GM12878 (cell line): ENCODE data around the gene P2RX2. TPM values are rescaled to one million over a fixed set of nuclear protein-coding genes. Genes with fewer than 3 reads are reported as not detected.

Experiments
- ATAC-seq: fragments of 200-7000 bp; cut with Tn5 transposase; 3 replicates; pipeline ENCODE4 v1.9.1; 2020; ENCODE audit warnings: mild to moderate bottlenecking, moderate library complexity
- BruUV-seq: library from RNA; stranded (reverse); fragments of 400-500 nt; replicated peaks from 2 replicates; lab custom pipeline; 2021; lab: Mats Ljungman, UMichigan
- CTCF ChIA-PET: fragments of 300-600 bp; sonication (Branson Sonifier 250); formaldehyde crosslinking; extraction: SDS; loops from one replicate; lab custom pipeline; 2021; ENCODE audit warnings: inconsistent platforms; lab: Yijun Ruan, JAX
- POLR2A ChIA-PET: fragments of 350-600 bp; formaldehyde crosslinking; extraction: SDS; loops from one replicate; lab custom pipeline; 2021; ENCODE audit warnings: inconsistent platforms; lab: Charles Lee
- RAD21 ChIA-PET: fragments of 300-600 bp; sonication (Branson Sonifier 250); formaldehyde crosslinking; loops from one replicate; lab custom pipeline; 2023; ENCODE audit warnings: antibody characterized with exemption; ENCODE audit not compliant: unreplicated experiment; lab: Charles Lee
- SMC1A ChIA-PET: fragments of 300-600 bp; sonication (Branson Sonifier 250); formaldehyde crosslinking; loops from one replicate; lab custom pipeline; 2023; ENCODE audit not compliant: unreplicated experiment, uncharacterized antibody; lab: Charles Lee
- DNase-seq: peaks from one replicate; pipeline ENCODE4 v3.0.0-alpha.2; 2011; ENCODE audit warnings: low read depth, low spot score
- FAIRE-seq: peaks from 3 replicates; lab custom pipeline; 2011; peaks lifted over from hg19 to GRCh38; lab: Jason Lieb, UNC
- H2AFZ ChIP-seq: 2 replicates; pipeline ENCODE4 v1.6.0; 2011; ENCODE audit warnings: low read depth, low read length, control low read depth; ENCODE audit not compliant: control insufficient read depth
- H3K27ac ChIP-seq: 2 replicates; pipeline ENCODE4 v1.5.1; 2011; ENCODE audit warnings: control low read depth; ENCODE audit not compliant: control insufficient read depth, insufficient read depth
- H3K27me3 ChIP-seq, 2 experiments: replicated peaks in 1 of 2; 2 replicates each; pipeline versions ENCODE4 v1.6.0 to v1.6.1; 2011; ENCODE audit warnings: low read length in 1 of 2; ENCODE audit not compliant: control insufficient read depth in 2 of 2, insufficient read depth in 2 of 2
- H3K36me3 ChIP-seq, 2 experiments: 2 replicates each; pipeline ENCODE4 v1.5.1; 2011; ENCODE audit warnings: low read length in 1 of 2; ENCODE audit not compliant: control insufficient read depth in 2 of 2, insufficient read depth in 2 of 2
- H3K4me1 ChIP-seq: 2 replicates; pipeline ENCODE4 v1.6.1; 2011; ENCODE audit warnings: mild to moderate bottlenecking, low read length, moderate library complexity, mixed read lengths; ENCODE audit not compliant: control insufficient read depth, insufficient read depth
- H3K4me2 ChIP-seq: 2 replicates; pipeline ENCODE4 v1.6.0; 2011; ENCODE audit warnings: control low read depth; ENCODE audit not compliant: control insufficient read depth, insufficient read depth
- H3K4me3 ChIP-seq: fragments of 200-600 bp; sonication (generic); 2 replicates; pipeline ENCODE4 v1.5.1; 2016
- H3K79me2 ChIP-seq: 2 replicates; pipeline ENCODE4 v1.6.0; 2011; ENCODE audit warnings: low read length; ENCODE audit not compliant: control insufficient read depth, insufficient read depth
- H3K9ac ChIP-seq: 2 replicates; pipeline ENCODE4 v1.8.0; 2011; ENCODE audit warnings: low read length, control low read depth, mixed read lengths; ENCODE audit not compliant: control insufficient read depth, insufficient read depth
- H3K9me3 ChIP-seq: replicated peaks from 3 replicates; pipeline ENCODE4 v1.5.1; 2011; ENCODE audit warnings: mild to moderate bottlenecking, low read length; ENCODE audit not compliant: control insufficient read depth, insufficient read depth
- H4K20me1 ChIP-seq: 2 replicates; pipeline ENCODE4 v1.6.0; 2011; ENCODE audit not compliant: control insufficient read depth, insufficient read depth
- ATF7 ChIP-seq: fragments of 450-650 bp; IDR thresholded peaks from 2 replicates; pipeline ENCODE4 v1.6.1; 2016; ENCODE audit warnings: low read depth, mild to moderate bottlenecking
- BMI1 ChIP-seq: fragments of 450-650 bp; IDR thresholded peaks from 2 replicates; pipeline ENCODE4 v1.6.1; 2016; ENCODE audit warnings: mild to moderate bottlenecking, moderate library complexity, borderline replicate concordance
- GABPA ChIP-seq: IDR thresholded peaks from 2 replicates; pipeline ENCODE4 v1.6.1; 2014; ENCODE audit warnings: antibody characterized with exemption, low read depth, mild to moderate bottlenecking, inconsistent platforms
- POLR2A ChIP-seq: IDR thresholded peaks from 2 replicates; pipeline ENCODE4 v1.6.1; 2011; ENCODE audit warnings: low read depth, mild to moderate bottlenecking, low read length
- SUPT20H ChIP-seq: IDR thresholded peaks from 2 replicates; pipeline ENCODE4 v1.6.1; 2011; ENCODE audit warnings: low read depth, mild to moderate bottlenecking, low read length, moderate library complexity, borderline replicate concordance; ENCODE audit not compliant: control insufficient read depth
- WGBS: methylation state at CpG from one replicate; pipeline ENCODE4 v1.1.6; 2016; ENCODE audit warnings: low lambda C conversion rate; ENCODE audit not compliant: insufficient replicate concordance, insufficient coverage; ENCODE audit errors: missing lambda C conversion rate; 5-methylcytosine and 5-hydroxymethylcytosine counted together
- in situ Hi-C: fragments of 300-500 bp; cut with MboI; formaldehyde crosslinking; loops from 9 replicates; pipeline ENCODE4 v1.14.3; 2018; ENCODE audit warnings: mixed read lengths
- intact Hi-C: fragments of 100-400 bp; cut with micrococcal nuclease; formaldehyde crosslinking; loops from one replicate; pipeline ENCODE4 v1.14.2; 2022; ENCODE audit not compliant: unreplicated experiment
- polyA plus RNA-seq, 11 experiments: library from polyadenylated mRNA; depleted of rRNA in 4 of 11; unstranded in 6 of 11; stranded (reverse) in 5 of 11; fragments of >200 nt; fragmentation: Nextera tagmentation in 4 of 11; fragmentation: Illumina TruSeq in 1 of 11; extraction: Ambion mirVana in 4 of 11; extraction: Trizol in 1 of 11; gene quantifications; 1 replicate in 1 of 11; 2 replicates in 10 of 11; pipeline versions ENCODE4 v1.2.1 to v1.2.3, GENCODE V29; 2011 to 2016; ENCODE audit warnings: inconsistent platforms in 2 of 11, missing spikeins in 2 of 11, low read depth in 1 of 11
- total RNA-seq, 4 experiments: library from RNA; depleted of rRNA in 3 of 4; stranded (reverse); fragments of >200 nt in 3 of 4; fragmentation: Illumina TruSeq in 1 of 4; extraction: Trizol in 1 of 4; gene quantifications; 2 replicates each; pipeline versions ENCODE4 v1.2.1 to v1.2.3, GENCODE V29; 2013 to 2021
- TF ChIP-seq, protein P1 (sequence below): fragments of 450-650 bp; conservative IDR thresholded peaks from 2 replicates; pipeline ENCODE4 v1.6.1; 2017; ENCODE audit warnings: mild to moderate bottlenecking, moderate library complexity
- TF ChIP-seq, protein P2 (sequence below): fragments of 450-650 bp; IDR thresholded peaks from 2 replicates; pipeline ENCODE4 v1.6.1; 2017; ENCODE audit warnings: mild to moderate bottlenecking, low read depth, inconsistent platforms; ENCODE audit not compliant: poor library complexity, severe bottlenecking
- TF ChIP-seq, protein P3 (sequence below): fragments of 450-650 bp; IDR thresholded peaks from 2 replicates; pipeline ENCODE4 v1.6.1; 2016; ENCODE audit warnings: mild to moderate bottlenecking

Gene P2RX2
- total and polyA plus RNA-seq, 10 of the 15 experiments (the other 5 are each of a cell fraction or from before 2014, with no cell fraction given), result not detected

DNA sequence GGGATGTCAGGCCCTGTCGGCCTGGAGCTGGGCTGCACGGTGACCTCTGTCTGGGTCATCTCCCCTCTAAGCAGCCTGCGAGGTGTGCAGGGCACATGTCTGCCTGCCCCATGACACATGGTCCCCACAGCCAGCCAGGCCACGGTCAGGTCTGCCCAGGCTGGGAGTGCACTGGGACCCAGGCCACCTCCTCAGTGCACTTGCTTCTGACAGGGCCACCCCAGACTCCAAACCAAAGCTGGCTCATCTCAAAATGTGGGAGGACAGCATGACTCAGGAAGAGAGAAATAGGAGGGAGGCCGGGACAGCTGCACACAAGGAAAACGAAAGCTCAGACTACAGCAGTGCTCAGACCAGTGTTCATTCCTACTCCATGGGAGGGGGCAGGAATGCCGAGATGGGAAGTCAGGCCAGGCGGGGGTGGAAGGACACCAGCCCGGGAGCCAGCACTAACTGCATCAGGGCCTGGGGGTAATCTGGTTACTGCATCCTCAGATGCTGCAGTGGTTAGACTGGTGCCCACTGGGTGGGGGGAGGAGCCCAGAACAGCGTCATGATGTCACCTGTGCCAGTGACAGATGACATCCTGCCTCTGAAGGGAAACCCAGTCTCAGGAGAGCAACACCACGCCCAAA is 4.0 kb downstream of the P2RX2 start:
- RAD21 ChIA-PET, result no interaction called here

More for the DNA sequence above, 4.0 kb downstream of the P2RX2 start:
- no peaks in the 10 kb centered on the region for H3K79me2 ChIP-seq
- ChIA-PET POLR2A (no interaction called here), SMC1A (no interaction called here), CTCF (no interaction called here)
- TF ChIP-seq, protein P1, sequence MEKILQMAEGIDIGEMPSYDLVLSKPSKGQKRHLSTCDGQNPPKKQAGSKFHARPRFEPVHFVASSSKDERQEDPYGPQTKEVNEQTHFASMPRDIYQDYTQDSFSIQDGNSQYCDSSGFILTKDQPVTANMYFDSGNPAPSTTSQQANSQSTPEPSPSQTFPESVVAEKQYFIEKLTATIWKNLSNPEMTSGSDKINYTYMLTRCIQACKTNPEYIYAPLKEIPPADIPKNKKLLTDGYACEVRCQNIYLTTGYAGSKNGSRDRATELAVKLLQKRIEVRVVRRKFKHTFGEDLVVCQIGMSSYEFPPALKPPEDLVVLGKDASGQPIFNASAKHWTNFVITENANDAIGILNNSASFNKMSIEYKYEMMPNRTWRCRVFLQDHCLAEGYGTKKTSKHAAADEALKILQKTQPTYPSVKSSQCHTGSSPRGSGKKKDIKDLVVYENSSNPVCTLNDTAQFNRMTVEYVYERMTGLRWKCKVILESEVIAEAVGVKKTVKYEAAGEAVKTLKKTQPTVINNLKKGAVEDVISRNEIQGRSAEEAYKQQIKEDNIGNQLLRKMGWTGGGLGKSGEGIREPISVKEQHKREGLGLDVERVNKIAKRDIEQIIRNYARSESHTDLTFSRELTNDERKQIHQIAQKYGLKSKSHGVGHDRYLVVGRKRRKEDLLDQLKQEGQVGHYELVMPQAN, result no peak
- TF ChIP-seq POLR2A (peak; percentile 47; the same call in 1 of the 2 replicates), ATF7 (no peak), SUPT20H (no peak), GABPA (no peak), BMI1 (no peak)
- TF ChIP-seq, protein P2, sequence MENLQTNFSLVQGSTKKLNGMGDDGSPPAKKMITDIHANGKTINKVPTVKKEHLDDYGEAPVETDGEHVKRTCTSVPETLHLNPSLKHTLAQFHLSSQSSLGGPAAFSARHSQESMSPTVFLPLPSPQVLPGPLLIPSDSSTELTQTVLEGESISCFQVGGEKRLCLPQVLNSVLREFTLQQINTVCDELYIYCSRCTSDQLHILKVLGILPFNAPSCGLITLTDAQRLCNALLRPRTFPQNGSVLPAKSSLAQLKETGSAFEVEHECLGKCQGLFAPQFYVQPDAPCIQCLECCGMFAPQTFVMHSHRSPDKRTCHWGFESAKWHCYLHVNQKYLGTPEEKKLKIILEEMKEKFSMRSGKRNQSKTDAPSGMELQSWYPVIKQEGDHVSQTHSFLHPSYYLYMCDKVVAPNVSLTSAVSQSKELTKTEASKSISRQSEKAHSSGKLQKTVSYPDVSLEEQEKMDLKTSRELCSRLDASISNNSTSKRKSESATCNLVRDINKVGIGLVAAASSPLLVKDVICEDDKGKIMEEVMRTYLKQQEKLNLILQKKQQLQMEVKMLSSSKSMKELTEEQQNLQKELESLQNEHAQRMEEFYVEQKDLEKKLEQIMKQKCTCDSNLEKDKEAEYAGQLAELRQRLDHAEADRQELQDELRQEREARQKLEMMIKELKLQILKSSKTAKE, result no peak
- TF ChIP-seq, protein P3, sequence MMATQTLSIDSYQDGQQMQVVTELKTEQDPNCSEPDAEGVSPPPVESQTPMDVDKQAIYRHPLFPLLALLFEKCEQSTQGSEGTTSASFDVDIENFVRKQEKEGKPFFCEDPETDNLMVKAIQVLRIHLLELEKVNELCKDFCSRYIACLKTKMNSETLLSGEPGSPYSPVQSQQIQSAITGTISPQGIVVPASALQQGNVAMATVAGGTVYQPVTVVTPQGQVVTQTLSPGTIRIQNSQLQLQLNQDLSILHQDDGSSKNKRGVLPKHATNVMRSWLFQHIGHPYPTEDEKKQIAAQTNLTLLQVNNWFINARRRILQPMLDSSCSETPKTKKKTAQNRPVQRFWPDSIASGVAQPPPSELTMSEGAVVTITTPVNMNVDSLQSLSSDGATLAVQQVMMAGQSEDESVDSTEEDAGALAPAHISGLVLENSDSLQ, result no peak
- DNase-seq (no peak), ATAC-seq (peak; percentile 32; the same call in 2 of the 3 replicates), FAIRE-seq (no peak)
- BruUV-seq, result no TSS peak
- H4K20me1 ChIP-seq, result no peaks in the 10 kb centered on the region
- H3K9ac ChIP-seq, result no peak overlapping the region
- H3K9me3 ChIP-seq, result peaks cover under 1% of the 10 kb centered on the region; the same call in 2 of the 3 replicates
- in situ Hi-C loops (no loop called here), intact Hi-C loops (no loop called here)
- no peak overlapping the region for H2AFZ ChIP-seq
- peaks cover 0 to 20% of the 10 kb centered on the region in 2 experiments; a peak in 3 of 4 replicates for H3K36me3 ChIP-seq
- no peak overlapping the region for H3K4me2 ChIP-seq
- no peaks in the 10 kb centered on the region for H3K27me3 ChIP-seq
- no peak overlapping the region for H3K4me3 ChIP-seq
- no peaks in the 10 kb centered on the region for H3K4me1 ChIP-seq
- H3K27ac ChIP-seq, result no peak overlapping the region
- 84% methylated on average over 10 of the region's 11 CpGs for WGBS
